GM18508 (cell line): ENCODE data around the gene HOXB1.

ENCODE experiments used
- ATAC-seq: cut with Tn5 transposase; IDR thresholded peaks from one replicate; pipeline ENCODE4 v1.9.1; 2021; ENCODE audit warnings: moderate number of reproducible peaks; ENCODE audit not compliant: insufficient read depth, unreplicated experiment

The HOXB1 gene

DNA sequence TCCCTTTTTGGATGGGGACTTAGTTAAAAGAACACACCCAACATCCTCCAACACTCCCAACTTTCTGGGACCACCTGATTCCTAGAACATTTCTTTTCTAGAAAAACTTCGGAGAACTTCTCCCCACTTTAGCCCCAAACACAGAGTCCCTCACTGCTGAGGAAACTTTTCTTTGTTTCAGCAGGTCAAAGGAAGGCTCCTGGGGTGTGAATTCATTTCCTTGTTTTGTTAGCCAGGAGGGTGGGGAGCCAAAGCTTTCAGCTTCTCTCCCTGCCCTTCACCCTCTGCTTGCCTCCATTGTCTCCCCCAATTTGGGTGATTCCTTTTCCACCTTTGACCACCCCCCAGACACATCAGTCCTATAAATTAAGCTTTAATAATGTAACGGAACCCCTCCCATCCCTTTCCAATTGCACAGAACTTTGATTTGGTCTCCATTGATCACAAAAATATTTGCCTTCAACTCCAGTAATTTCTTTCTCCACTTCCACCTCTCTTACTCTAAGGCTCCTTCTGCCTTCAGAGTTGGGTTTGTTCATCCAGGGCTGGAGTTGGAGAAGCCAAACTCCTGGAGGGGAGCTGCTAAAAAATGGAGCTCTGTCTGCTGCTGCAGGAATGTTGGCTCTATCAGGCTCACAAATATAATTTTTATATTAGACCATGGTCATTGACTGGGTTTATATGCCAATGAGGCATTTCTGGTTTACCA lies 37.0 kb upstream of the HOXB1 start:
- no peak for ATAC-seq

DNA sequence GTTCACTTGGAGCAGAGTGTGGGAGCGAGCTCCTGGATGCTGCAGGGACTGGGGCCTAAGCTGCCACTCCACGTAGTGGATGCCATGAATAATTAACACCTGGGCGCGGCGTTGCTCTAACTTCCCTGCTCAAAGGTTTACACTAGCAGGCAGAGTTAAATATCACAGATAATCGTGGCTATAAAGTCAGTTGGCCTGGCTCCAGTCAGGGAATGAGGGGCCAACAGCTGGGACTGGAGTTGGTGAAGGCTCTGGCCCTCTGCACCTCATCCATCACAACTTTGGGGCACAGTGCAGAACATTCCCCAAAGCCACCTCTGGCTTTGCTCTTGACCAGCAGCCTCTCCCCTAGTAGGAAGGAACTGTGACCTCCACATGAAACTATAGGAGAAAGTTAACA lies 36.4 kb upstream of the HOXB1 start:
- ATAC-seq, result no peak

DNA sequence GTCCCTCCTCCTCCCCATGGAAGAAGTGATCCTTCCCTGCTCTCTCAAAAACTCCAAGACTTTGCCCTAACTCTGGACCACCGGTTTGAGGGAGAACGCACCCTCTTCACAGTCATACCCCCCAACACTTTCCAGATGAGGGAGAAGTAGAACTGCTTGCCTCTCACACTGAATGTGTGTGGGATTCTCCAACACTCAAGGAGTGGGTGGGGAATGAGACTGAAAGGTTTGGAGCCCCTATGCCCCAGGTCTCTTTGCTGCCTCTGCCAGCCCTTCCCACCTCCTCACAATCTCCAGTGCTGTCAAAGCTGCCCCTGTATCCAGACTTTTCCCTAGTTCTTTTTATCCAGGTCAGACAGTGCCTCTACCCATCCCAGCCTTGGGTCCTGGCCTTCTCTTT lies 35.9 kb upstream of the HOXB1 start:
- no peak for ATAC-seq

DNA sequence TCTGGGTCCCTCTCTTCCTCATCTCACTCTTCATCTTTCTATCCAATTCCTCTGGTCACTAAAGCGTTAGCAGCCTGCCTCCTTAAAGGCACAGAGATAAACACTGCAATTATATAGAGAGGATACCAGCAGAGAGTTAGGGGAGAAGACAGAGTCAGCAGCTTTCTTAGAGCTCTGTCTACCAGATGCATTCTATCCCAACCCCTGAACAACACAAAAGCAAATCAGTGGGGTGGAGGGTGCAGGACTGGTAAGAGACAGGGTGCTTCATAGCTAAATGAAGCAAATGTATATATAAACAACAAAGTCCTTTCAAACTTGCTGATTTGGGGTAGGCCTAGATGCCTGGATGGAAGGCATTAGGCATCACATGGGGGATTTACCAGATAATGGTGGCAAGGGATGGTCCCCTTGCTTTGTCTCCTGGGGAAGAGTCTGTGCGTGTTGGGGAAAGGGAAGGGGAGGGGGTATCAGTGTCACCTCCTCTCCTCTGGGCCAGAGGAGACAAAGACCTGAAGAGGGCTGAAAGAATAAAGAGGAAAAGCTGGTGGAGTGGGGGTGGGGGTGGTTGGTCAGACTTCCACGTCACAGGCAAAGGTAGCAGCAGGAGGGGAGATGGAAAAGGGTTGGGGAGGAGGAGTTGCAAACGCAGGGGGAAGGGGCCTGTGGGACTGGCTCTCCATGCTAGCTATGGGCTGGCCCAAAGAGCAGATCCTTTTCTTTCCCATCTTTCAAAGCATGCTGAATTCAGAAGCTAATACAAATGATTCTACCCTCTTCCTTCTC lies 35.3 kb upstream of the HOXB1 start:
- ATAC-seq, result no peak

DNA sequence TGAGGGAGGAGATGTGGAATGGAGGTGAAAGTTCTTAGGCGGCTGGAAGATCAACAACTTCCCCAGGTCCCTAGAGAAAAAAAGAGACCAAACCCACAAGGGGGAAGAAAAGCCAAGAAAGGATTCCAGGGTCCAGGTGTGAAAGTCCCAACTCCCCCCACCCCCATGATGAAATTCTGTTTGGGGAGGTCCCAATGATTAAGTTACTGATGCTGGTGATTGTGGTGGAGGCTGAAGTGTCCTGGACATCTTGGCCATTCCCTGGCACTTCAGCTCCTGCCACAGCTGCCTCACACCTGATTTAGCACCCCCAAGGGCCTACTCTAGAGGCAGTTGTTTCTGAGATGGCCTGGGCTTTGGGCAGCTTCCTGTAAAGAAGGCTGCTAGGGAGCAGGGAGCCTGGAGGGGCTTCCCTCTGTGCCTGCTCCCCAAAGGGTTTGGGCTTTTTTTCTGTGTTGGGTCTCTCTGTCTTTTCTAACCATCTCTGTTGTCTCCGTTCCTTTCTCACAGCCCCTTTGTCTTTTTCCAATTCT lies 34.3 kb upstream of the HOXB1 start:
- no peak for ATAC-seq

DNA sequence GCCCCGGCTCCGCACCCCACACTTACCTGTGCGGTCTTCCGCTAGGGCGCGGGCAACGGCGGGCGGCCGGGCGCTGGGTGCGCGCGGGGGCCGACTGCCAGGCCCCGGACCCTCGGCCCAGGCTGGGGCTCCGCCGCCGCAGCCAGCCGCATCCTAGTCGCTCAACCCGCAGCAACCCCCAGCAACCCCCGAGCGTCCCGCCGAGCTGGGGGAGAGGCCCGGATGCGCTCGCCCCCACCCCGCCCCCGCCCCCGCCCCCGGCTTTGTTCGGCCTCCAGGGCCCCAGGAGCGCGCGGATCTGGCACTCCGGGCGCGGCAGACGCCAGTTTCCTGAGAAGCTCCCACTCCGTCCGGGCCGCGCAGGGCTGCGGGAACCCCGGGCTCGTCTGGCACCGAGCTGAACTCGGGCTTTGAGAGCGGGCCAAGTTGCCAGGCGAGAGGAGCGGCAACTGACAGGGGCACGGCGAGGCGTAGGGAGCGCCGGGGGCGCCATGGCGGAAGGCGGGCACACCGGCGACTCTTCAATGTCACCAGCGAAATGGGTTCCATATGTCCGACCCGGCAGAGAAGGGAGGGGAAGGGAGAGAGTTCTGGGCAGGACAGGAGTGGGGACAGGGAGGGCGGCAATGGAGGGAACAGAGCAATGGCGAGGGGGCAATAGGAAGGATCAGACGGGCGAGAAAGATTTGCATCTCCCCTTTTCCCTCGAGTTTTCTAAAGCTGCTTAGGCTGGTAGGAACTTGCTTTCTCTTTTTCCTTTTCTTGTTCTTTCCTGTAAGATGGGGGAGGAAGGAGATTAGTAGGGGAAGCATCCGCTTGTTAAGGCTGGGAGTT lies 33.6 kb upstream of the HOXB1 start:
- no peak for ATAC-seq

DNA sequence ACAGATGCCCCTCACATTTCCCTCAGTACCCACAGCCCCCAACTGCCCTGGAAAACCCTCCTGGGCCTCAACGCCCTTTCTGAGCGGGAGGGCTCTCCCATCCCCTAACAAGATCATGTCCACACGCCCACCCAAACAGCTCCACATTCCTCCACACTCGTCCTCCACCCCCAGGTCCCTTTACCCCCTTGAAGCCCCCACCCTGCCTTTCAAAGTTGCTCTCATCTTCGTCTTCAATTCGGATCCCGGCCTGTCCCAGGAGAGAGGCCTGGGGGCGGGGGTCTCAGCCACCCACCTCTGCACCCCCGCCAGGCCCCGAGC lies 33.0 kb upstream of the HOXB1 start:
- ATAC-seq, result no peak

DNA sequence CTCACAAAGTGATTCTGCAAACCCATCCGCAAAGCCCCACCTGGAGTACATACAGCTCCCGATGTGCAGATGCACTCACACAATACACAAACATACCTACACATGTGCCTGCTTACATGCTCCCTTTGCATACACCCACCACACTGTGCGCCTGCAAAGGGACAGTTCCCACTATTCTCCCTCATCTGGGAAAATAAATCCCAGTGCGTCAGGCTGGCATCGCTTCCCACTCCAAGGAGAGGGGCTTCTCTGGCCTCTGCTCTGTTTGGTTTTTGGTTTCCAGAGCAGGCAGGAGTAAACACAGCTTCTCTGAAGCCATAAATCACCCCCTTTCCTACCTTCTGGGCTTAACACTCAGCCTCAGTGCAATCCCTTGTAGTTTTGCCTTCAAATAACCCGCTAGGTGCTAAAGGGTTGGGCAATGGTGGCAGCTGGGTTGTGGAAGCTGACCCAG lies 32.6 kb upstream of the HOXB1 start:
- no peak for ATAC-seq

DNA sequence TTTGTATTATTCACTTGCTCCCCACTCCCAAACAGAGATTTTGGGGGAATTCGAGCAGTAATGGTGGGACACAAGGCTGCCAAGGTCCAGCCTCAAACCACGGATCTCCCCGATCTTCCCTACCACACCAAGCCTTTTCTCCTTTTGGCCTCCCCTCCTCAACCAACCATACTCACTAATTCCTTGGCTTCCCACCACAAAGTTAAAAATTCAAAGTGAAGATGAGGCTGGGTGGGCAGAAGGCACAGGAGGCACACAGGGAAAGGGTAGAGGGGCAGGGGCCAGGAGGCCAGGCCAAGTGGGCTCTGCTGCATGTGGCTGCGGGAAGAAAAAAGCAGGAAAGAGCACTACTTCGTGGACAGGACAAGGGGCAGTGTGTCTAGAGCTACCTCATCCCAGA lies 32.1 kb upstream of the HOXB1 start:
- no peak for ATAC-seq

DNA sequence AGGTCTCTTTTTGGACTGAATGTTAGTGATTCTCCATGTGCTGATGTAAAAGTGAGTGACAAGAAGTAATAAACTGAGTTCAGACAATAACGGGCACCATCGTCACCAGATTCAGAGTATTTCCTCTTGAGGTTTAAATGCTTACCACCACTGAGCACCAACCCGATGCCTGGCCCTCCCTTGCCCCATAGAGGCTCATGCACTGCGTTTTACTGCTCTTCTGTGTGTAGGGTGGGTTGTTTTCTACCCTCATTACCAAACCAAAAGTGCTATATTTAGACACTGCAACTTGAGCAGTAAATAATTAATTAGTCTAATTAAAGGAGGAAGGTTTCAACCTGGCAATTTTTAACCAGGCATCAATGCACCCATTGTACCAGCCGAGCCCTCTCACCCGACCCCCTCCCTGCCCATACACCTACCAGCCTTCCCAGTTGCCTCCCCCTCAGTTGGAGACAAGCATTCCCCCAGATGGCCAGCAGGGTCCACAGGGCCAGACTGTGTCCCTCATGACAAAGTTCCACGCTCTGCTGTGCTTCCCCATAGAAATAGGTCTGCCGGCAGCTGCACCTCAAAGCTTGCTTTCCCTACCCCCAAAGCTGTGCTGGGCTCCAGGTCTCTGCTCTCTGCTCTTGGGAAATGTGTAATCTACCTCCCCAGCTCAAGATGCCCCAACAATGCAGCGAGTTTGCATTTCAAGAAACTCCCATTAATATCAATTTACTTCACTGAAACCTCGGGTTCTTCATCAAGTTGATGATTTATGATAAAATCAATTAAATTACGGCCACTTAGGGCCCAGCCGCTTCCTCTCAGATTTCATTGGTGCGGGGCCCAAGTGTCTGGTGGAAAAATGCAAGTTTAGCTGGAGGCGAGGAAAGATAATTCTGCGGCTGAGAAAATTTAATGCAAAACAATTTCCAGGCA lies 31.3 kb upstream of the HOXB1 start:
- ATAC-seq, result no peak

DNA sequence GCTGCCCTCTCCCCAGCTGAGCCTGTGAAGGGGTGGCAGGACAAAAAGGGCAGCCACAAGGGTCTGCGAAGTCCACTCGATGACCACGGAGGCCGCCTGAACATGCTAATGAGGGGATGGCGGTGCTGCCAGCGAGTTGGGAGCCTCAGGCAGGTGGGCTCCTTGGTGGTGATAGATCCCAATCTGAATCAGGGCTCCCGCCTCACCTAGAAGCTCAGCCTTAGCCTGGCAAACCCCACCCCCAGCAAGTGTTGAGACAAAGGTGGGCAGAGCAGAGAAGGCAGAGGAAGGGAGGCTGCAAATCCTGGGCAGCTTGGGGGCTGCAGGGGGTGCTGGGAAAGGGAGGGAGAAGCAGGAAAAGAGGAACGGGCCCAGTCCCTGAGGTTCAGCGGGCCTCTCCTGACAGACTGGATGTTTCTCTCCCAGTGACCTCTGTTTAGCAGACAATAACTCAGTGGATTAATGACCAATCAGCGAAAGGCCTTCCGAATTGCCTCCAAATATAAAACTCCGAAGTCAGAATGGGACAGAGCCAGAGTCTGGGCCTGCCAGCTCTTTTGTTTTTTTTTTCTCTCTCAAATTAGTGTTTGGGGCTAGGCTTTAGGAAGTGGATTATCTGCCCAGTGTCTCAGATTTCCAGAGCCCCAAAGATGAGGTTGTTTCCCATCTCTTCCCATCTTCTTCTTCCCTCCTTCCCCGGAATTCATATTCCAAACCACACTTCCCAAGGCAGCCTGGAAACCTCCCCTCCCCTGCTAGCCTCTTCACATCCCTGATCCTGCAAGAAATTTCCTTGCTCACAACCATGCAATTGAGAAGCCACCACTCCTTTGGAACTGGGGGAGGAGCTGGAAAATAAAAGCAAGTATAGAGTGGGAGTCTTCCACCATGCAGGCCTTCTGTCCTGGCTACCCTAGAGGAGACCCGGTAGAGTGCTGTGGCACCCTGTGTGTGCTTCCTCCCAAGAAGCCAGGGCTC lies 29.3 kb upstream of the HOXB1 start:
- no peak for ATAC-seq

DNA sequence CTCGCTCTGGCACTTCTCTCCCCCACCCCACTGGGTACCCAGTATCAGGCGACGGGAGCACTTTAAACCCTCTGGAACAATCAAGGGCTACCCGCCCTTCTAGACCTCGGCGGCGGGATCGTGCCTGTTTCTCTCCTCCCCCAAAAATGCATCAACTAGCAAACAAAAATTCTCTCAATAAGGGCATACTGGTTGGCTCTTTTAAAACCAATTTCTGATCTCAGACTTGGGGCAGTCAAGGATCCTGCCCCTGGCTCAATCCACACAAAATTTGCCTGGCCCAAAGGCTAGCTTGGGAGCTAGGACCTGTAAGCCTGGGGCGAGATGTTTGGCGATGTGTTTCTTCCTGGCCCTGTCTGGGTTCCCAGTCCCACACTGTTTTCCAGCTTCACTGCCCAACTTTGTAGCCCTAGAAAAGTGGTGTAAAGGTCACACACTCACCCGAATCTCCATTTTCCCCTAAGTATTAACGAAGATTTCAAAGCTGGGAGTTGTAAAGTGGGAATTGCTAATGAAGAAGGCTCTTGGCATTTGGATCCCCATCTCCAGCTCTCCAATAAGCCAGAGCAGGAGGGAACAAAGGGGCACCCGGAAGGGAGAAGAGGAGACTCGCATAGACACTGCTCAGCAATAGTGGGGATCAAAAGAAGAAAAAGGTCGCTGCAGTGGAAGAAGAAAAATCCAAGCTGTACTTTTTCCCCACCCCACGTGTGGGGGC lies 28.5 kb upstream of the HOXB1 start:
- no peak for ATAC-seq

DNA sequence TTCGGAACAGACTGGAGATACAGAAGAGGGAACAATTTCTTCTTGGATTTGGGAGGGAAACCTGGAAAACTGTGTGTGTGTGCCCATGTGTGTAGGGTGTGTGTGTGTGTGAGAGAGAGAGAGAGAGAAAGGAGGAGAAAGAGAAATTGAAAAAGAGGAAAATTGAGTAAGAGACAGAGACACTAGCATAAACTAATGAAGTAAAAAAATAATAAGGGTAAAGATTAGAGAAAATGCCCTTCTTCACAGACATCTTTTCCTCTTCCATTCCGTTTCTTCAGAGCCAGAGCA lies 28.0 kb upstream of the HOXB1 start:
- no peak for ATAC-seq

DNA sequence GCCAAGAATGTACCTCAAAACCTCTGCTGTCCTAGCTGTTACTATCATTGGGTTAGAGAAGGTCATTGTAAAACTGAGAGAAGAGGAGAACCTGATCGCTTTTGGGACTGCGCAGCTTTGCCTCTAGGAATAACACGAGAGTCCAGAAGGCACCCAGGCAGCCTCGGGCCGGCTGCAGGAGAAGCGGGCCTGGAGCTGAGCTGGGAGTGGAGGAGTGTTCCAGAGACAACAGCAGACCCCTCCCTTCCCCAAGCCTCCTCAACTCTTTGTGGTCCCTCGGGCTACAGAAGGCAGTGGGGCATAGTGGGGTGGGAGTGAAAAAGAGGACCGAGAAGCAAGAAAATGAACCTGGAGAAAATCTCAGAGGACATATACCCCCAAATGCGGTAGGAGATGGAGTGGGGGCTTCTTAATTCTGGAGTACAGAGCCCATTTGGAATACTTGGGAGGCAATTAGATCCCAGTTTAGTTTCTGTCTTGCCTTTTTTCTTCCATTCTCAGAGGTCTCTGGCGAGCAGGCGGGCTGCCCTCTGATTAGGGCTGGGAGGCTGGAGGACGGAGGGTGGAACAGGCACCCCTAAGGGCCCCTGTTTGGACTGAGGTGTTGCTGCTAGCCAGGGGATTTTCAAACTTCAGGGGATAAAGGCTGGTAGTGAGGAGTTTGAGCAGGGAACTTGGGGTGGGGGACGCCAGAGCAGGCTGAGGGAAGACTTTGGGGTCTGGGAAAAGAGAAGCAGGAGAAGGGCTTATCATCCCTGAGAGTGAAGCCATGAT lies 27.4 kb upstream of the HOXB1 start:
- no peak for ATAC-seq

DNA sequence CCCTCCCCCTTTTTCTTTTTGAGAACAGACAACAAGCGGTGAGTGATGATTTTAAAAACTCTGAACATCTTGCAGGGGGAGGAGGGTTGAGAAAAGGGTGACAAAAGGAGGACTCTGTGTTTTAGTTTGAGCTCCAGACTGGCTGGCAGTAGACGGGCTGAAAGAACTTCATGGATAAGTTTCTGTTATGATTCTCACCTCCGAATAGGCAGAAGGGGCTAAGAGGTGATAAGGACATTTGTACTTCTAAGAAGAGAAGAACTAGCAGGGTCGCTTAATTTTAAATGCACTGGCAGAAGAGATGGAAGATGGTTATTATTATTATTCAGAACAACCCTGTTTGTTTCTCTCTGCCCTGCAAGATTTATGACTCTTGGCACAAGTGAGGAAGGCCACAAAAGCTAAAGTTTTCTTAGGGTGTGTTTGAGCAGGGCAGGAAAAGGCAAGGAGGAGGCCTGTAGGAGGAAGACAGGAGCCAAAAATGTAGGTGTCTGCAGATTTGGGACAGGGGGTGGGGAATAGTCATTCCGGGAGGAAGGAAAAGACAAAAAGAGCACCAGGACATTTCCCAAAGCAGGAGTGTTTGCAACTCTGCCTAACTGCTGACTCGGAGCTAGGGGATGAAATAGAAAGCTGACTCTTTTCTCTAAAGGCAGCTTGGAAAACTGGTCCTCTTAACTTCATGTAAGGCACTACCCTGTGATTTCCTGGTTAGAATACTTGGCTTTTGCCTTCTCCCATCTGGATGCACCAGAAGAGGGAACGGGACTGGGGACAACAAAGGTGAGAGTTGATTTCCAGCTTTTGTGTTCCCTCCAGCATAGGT lies 26.0 kb upstream of the HOXB1 start:
- no peak for ATAC-seq

DNA sequence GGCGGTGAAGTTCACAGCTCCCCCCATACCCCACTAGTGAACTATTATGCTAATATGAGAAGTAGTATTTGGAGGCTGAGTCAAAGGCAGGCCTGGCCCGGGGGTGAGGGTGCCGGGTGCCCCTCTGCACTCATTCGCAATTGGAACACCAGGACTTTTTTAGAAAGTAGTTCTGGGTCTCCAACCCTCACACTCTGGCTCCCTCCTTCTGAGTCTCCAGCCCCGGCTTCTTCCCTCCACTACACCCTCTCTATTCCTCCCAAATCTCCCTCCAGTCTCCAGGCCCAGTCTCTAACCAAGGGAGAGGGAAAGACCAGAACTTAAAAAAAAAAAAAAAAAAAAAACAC lies 25.4 kb upstream of the HOXB1 start:
- no peak for ATAC-seq
